KMS-11 (cell line): ENCODE measurements around the gene NIPAL3.
"Not testable (repeated sequence)": the region's sequence is repeated elsewhere in the genome, so short reads cannot be mapped to it uniquely, and the experiment has no call there.

Experiments used
- H2AFZ ChIP-seq: fragments of 200-600 bp; sonication (generic); 2 replicates; pipeline ENCODE4 v1.6.1; 2016; ENCODE audit warnings: antibody characterized with exemption, mixed run types, low read depth
- H3K27ac ChIP-seq: fragments of 200-600 bp; sonication (generic); 2 replicates; pipeline ENCODE4 v1.6.1; 2016; ENCODE audit warnings: mild to moderate bottlenecking, mixed run types
- H3K27me3 ChIP-seq: fragments of 200-600 bp; sonication (generic); 2 replicates; pipeline ENCODE4 v1.6.1; 2017; ENCODE audit warnings: mild to moderate bottlenecking, low read depth, mixed run types, moderate library complexity; ENCODE audit not compliant: insufficient read depth
- H3K36me3 ChIP-seq: fragments of 200-600 bp; sonication (generic); 2 replicates; pipeline ENCODE4 v1.6.1; 2017; ENCODE audit warnings: mild to moderate bottlenecking, mixed run types; ENCODE audit not compliant: insufficient read depth
- H3K4me1 ChIP-seq: fragments of 200-600 bp; sonication (generic); 2 replicates; pipeline ENCODE4 v1.6.1; 2016; ENCODE audit warnings: mild to moderate bottlenecking, low read depth, mixed run types; ENCODE audit not compliant: poor library complexity, severe bottlenecking
- H3K4me2 ChIP-seq: fragments of 200-600 bp; sonication (generic); 2 replicates; pipeline ENCODE4 v1.7.0; 2016; ENCODE audit warnings: mild to moderate bottlenecking, mixed run types
- H3K4me3 ChIP-seq: fragments of 200-600 bp; sonication (generic); IDR thresholded peaks from 2 replicates; pipeline ENCODE4 v1.6.1; 2017; ENCODE audit warnings: low read depth, low read length, mixed read lengths; ENCODE audit not compliant: insufficient read depth
- H3K79me2 ChIP-seq: fragments of 200-600 bp; sonication (generic); 2 replicates; pipeline ENCODE4 v1.6.1; 2016; ENCODE audit warnings: low read depth, mixed run types; ENCODE audit not compliant: insufficient read depth
- H3K9ac ChIP-seq: fragments of 200-600 bp; sonication (generic); 2 replicates; pipeline ENCODE4 v1.6.1; 2016; ENCODE audit warnings: mild to moderate bottlenecking, mixed run types
- H4K20me1 ChIP-seq: fragments of 200-600 bp; sonication (generic); 2 replicates; pipeline ENCODE4 v1.6.1; 2016; ENCODE audit warnings: mild to moderate bottlenecking, mixed run types; ENCODE audit not compliant: insufficient read depth
- CTCF ChIP-seq: fragments of 200-600 bp; sonication (generic); conservative IDR thresholded peaks from 2 replicates; pipeline ENCODE4 v1.6.1; 2017; ENCODE audit warnings: low read depth, mild to moderate bottlenecking, antibody characterized with exemption, low read length, moderate library complexity, mixed read lengths

Gene NIPAL3

GRCh38 chr1:24489674-24490073 is 74.1 kb downstream of the NIPAL3 start:
- Histone ChIP-seq H3K4me1 (no peaks in the 10 kb centered on the region), H3K36me3 (no peaks in the 10 kb centered on the region), H2AFZ (no peak overlapping the region), H3K9ac (no peak overlapping the region), H4K20me1 (no peaks in the 10 kb centered on the region), H3K4me3 (no peak overlapping the region), H3K27ac (no peak overlapping the region), H3K79me2 (no peaks in the 10 kb centered on the region), H3K4me2 (no peak overlapping the region), H3K27me3 (no peaks in the 10 kb centered on the region)
- no peak for TF ChIP-seq CTCF

- H3K27ac ChIP-seq: no peak overlapping the region
- H2AFZ ChIP-seq: no peak overlapping the region
- no peaks in the 10 kb centered on the region for H4K20me1 ChIP-seq
- no peak overlapping the region for H3K4me2 ChIP-seq
- H3K4me1 ChIP-seq: no peaks in the 10 kb centered on the region
- H3K27me3 ChIP-seq: no peaks in the 10 kb centered on the region
- H3K79me2 ChIP-seq: no peaks in the 10 kb centered on the region
- no peak for TF ChIP-seq CTCF
- H3K9ac ChIP-seq: no peak overlapping the region
- H3K4me3 ChIP-seq: no peak overlapping the region
- no peaks in the 10 kb centered on the region for H3K36me3 ChIP-seq
These were observed 74.6 kb downstream of the NIPAL3 start for GRCh38 chr1:24490101-24490781.

GRCh38 chr1:24491577-24492360 is 76.2 kb downstream of the NIPAL3 start:
- H3K27me3 ChIP-seq: no peaks in the 10 kb centered on the region
- H4K20me1 ChIP-seq: no peaks in the 10 kb centered on the region
- H3K36me3 ChIP-seq: no peaks in the 10 kb centered on the region
- H3K9ac ChIP-seq: no peak overlapping the region
- no peak overlapping the region for H3K27ac ChIP-seq
- H3K4me1 ChIP-seq: no peaks in the 10 kb centered on the region
- no peak overlapping the region for H2AFZ ChIP-seq
- no peaks in the 10 kb centered on the region for H3K79me2 ChIP-seq
- H3K4me2 ChIP-seq: no peak overlapping the region
- no peak for TF ChIP-seq CTCF
- H3K4me3 ChIP-seq: no peak overlapping the region

- not testable (repeated sequence) for H3K4me1 ChIP-seq
These were observed 77.3 kb downstream of the NIPAL3 start for GRCh38 chr1:24492935-24493334.

GRCh38 chr1:24493785-24494184 is 78.2 kb downstream of the NIPAL3 start:
- TF ChIP-seq CTCF: no peak

More at GRCh38 chr1:24492935-24493334, 77.3 kb downstream of the NIPAL3 start:
- not testable (repeated sequence) for H2AFZ ChIP-seq, H3K27me3 ChIP-seq, H3K9ac ChIP-seq, H3K36me3 ChIP-seq, H3K27ac ChIP-seq, H3K4me2 ChIP-seq, H3K79me2 ChIP-seq, H4K20me1 ChIP-seq, H3K4me3 ChIP-seq

More at GRCh38 chr1:24493785-24494184, 78.2 kb downstream of the NIPAL3 start:
- Histone ChIP-seq H3K27me3 (no peaks in the 10 kb centered on the region), H3K27ac (no peak overlapping the region), H3K9ac (no peak overlapping the region), H3K4me2 (no peak overlapping the region), H3K4me3 (no peak overlapping the region), H3K4me1 (no peaks in the 10 kb centered on the region), H3K36me3 (no peaks in the 10 kb centered on the region), H4K20me1 (no peaks in the 10 kb centered on the region), H2AFZ (no peak overlapping the region), H3K79me2 (no peaks in the 10 kb centered on the region)
